HepG2 (cell line): ENCODE measurements around the gene PAQR6.

Experiments used
- DDIT3 ChIP-seq: sonication (generic); formaldehyde crosslinking; IDR thresholded peaks from 2 replicates; pipeline ENCODE4 v1.4.0; 2020; ENCODE audit warnings: mild to moderate bottlenecking, missing genetic modification reagents
- ERF ChIP-seq: IDR thresholded peaks from 2 replicates; pipeline ENCODE4 v1.6.1; 2018; ENCODE audit warnings: missing biosample characterization, missing genetic modification reagents
- GABPA ChIP-seq, 2 experiments: IDR thresholded peaks; 2 replicates each; pipeline ENCODE4 v1.6.1; 2011 to 2016; ENCODE audit warnings: low read depth in 2 of 2, low read length in 1 of 2, missing biosample characterization in 1 of 2, missing genetic modification characterization in 1 of 2
- MAFG ChIP-seq: sonication (generic); formaldehyde crosslinking; IDR thresholded peaks from 2 replicates; pipeline ENCODE4 v1.5.1; 2020; ENCODE audit warnings: mild to moderate bottlenecking, missing genetic modification reagents
- POGZ ChIP-seq: sonication (generic); formaldehyde crosslinking; IDR thresholded peaks from 2 replicates; pipeline ENCODE4 v1.4.0; 2020; ENCODE audit warnings: mild to moderate bottlenecking, missing genetic modification reagents
- SIX1 ChIP-seq: sonication (generic); formaldehyde crosslinking; IDR thresholded peaks from 2 replicates; pipeline ENCODE4 v1.4.0; 2020; ENCODE audit warnings: missing genetic modification reagents, borderline replicate concordance
- TARDBP ChIP-seq: sonication (generic); formaldehyde crosslinking; IDR thresholded peaks from 2 replicates; pipeline ENCODE4 v1.8.0; 2022; ENCODE audit warnings: mild to moderate bottlenecking, missing genetic modification reagents
- TBL1XR1 ChIP-seq: fragments of 150-350 bp; IDR thresholded peaks from 2 replicates; pipeline ENCODE4 v1.6.1; 2014; ENCODE audit warnings: borderline replicate concordance, low read length; ENCODE audit not compliant: partially characterized antibody
- TFAP4 ChIP-seq: sonication (generic); IDR thresholded peaks from 2 replicates; pipeline ENCODE4 v1.6.1; 2016; ENCODE audit warnings: low read depth, borderline replicate concordance
- TF ChIP-seq, protein P1 (sequence below): sonication (generic); formaldehyde crosslinking; IDR thresholded peaks from 2 replicates; pipeline ENCODE4 v1.4.0; 2020; ENCODE audit warnings: missing genetic modification reagents
- TF ChIP-seq, protein P2 (sequence below): sonication (generic); formaldehyde crosslinking; IDR thresholded peaks from 2 replicates; pipeline ENCODE4 v1.4.0; 2020; ENCODE audit warnings: missing genetic modification reagents, borderline replicate concordance

GRCh38 chr1:156242738-156243137 lies 5.1 kb downstream of the PAQR6 start:
- TF ChIP-seq, protein P1, sequence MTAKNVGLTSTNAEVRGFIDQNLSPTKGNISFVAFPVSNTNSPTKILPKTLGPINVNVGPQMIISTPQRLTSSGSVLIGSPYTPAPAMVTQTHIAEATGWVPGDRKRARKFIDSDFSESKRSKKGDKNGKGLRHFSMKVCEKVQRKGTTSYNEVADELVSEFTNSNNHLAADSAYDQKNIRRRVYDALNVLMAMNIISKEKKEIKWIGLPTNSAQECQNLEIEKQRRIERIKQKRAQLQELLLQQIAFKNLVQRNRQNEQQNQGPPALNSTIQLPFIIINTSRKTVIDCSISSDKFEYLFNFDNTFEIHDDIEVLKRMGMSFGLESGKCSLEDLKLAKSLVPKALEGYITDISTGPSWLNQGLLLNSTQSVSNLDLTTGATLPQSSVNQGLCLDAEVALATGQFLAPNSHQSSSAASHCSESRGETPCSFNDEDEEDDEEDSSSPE = no peak
- TF ChIP-seq DDIT3 (CRISPR knock-in tag) = no peak
- TF ChIP-seq TFAP4 = no peak
- no peak for TF ChIP-seq MAFG (CRISPR knock-in tag)
- no peak for TF ChIP-seq TBL1XR1
- no peak for TF ChIP-seq POGZ (CRISPR knock-in tag)
- no peak for TF ChIP-seq SIX1
- no peak for TF ChIP-seq GABPA (IDR thresholded peaks at IDR 0.05; ENCODE audit: low read depth, low read length)
- no peak for TF ChIP-seq GABPA (CRISPR knock-in tag; IDR thresholded peaks at IDR 0.05; ENCODE audit: low read depth)
- no peak for TF ChIP-seq TARDBP
- TF ChIP-seq ERF (CRISPR knock-in tag) = no peak
- TF ChIP-seq, protein P2, sequence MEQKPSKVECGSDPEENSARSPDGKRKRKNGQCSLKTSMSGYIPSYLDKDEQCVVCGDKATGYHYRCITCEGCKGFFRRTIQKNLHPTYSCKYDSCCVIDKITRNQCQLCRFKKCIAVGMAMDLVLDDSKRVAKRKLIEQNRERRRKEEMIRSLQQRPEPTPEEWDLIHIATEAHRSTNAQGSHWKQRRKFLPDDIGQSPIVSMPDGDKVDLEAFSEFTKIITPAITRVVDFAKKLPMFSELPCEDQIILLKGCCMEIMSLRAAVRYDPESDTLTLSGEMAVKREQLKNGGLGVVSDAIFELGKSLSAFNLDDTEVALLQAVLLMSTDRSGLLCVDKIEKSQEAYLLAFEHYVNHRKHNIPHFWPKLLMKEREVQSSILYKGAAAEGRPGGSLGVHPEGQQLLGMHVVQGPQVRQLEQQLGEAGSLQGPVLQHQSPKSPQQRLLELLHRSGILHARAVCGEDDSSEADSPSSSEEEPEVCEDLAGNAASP (CRISPR knock-in tag) = no peak
